ENCODE results near the gene TMEM178B. TPM values are rescaled to one million over a fixed set of nuclear protein-coding genes. Genes with fewer than 3 reads are reported as not detected.

The TMEM178B gene
- total and polyA plus RNA-seq, 12 donors: 0.24 to 4.9 (median 2.1) TPM

GRCh38 chr7:141304291-141304690, 230.4 kb downstream of the TMEM178B start:
- DNase-seq: no peak
- Histone ChIP-seq H3K27ac (no peak overlapping the region), H3K9me3 (replicated peaks in 1 of 3) (no peaks in the 10 kb centered on the region), H3K4me1 (replicated peaks in 1 of 2) (no peaks in the 10 kb centered on the region), H3K36me3 (replicated peaks in 1 of 2) (no peaks in the 10 kb centered on the region), H3K27me3 (no peaks in the 10 kb centered on the region), H3K4me3 (no peak overlapping the region)
- TF ChIP-seq CTCF (IDR thresholded peaks at IDR 0.05) (no peak), POLR2A (IDR thresholded peaks at IDR 0.05) (no peak)
- WGBS, 4 donors: 60 to 78% (median 67%) methylated on average over 2 of the region's 2 CpGs
- intact Hi-C loops (cut with DNase I): no loop called here

- Histone ChIP-seq H3K4me3 (no peak overlapping the region), H3K27ac (no peak overlapping the region), H3K27me3 (no peaks in the 10 kb centered on the region), H3K4me1 (replicated peaks in 1 of 2) (no peaks in the 10 kb centered on the region), H3K9me3 (replicated peaks in 1 of 3) (no peaks in the 10 kb centered on the region), H3K36me3 (replicated peaks in 1 of 2) (no peaks in the 10 kb centered on the region)
- DNase-seq: no peak
- 74 to 85% (median 82%) methylated on average over 4 of the region's 4 CpGs for WGBS, 4 donors
- TF ChIP-seq CTCF (IDR thresholded peaks at IDR 0.05) (no peak), POLR2A (IDR thresholded peaks at IDR 0.05) (no peak)
- intact Hi-C loops (cut with DNase I): no loop called here
Observed at GRCh38 chr7:141306081-141306480, 232.2 kb downstream of the TMEM178B start.

- no peaks in the 10 kb centered on the region for H3K9me3 ChIP-seq (replicated peaks in 1 of 3)
- TF ChIP-seq POLR2A (IDR thresholded peaks at IDR 0.05) (no peak), CTCF (IDR thresholded peaks at IDR 0.05) (no peak)
- no peak overlapping the region for H3K4me3 ChIP-seq
- 65 to 74% (median 71%) methylated on average over 2 of the region's 2 CpGs for WGBS, 4 donors
- H3K4me1 ChIP-seq (replicated peaks in 1 of 2): no peaks in the 10 kb centered on the region
- intact Hi-C loops (cut with DNase I): no loop called here
- H3K27me3 ChIP-seq: no peaks in the 10 kb centered on the region
- H3K27ac ChIP-seq: no peak overlapping the region
- no peaks in the 10 kb centered on the region for H3K36me3 ChIP-seq (replicated peaks in 1 of 2)
- DNase-seq: no peak
Observed at GRCh38 chr7:141312395-141312794, 238.5 kb downstream of the TMEM178B start.

GRCh38 chr7:141312828-141313521, 239.1 kb downstream of the TMEM178B start:
- 54 to 64% (median 61%) methylated on average over 2 of the region's 2 CpGs for WGBS, 4 donors
- Histone ChIP-seq H3K4me3 (no peak overlapping the region), H3K4me1 (replicated peaks in 1 of 2) (no peaks in the 10 kb centered on the region), H3K9me3 (replicated peaks in 1 of 3) (no peaks in the 10 kb centered on the region), H3K27me3 (no peaks in the 10 kb centered on the region), H3K36me3 (replicated peaks in 1 of 2) (no peaks in the 10 kb centered on the region), H3K27ac (no peak overlapping the region)
- DNase-seq: no peak
- TF ChIP-seq POLR2A (IDR thresholded peaks at IDR 0.05) (no peak), CTCF (IDR thresholded peaks at IDR 0.05) (no peak)
- intact Hi-C loops (cut with DNase I): no loop called here
